Pancreas (tissue), 10 donors: Measurements from ENCODE around the gene UPP1. TPM values are rescaled to one million over a fixed set of nuclear protein-coding genes. Genes with fewer than 3 reads are reported as not detected.

ENCODE experiments used
- ATAC-seq, 4 donors: fragments of 200-7000 bp; cut with Tn5 transposase; one replicate each; pipeline versions ENCODE4 v1.8.0 to v1.9.1; 2020; ENCODE audit warnings: mild to moderate bottlenecking in 4 of 4, moderate library complexity in 4 of 4
- DNase-seq, 6 donors: peaks; one replicate each; pipeline ENCODE4 v3.0.0-alpha.2; 2020
- FAIRE-seq: peaks from 2 replicates; lab custom pipeline; 2012; peaks lifted over from hg19 to GRCh38; lab: Jason Lieb, UNC
- H3K27ac ChIP-seq, 4 donors: fragments of 200-600 bp; sonication (generic); 1 replicate in 3 of 4; 2 replicates in 1 of 4; pipeline versions ENCODE4 v1.5.0 to v1.8.0; 2020
- H3K27me3 ChIP-seq, 4 donors: fragments of 200-600 bp; one replicate each; pipeline ENCODE4 v1.8.0; 2021
- H3K36me3 ChIP-seq, 3 donors: fragments of 200-600 bp; sonication (generic) in 1 of 3; one replicate each; pipeline versions ENCODE4 v1.5.0 to v1.8.0; 2020 to 2021
- H3K4me1 ChIP-seq, 3 donors: fragments of 200-600 bp; one replicate each; pipeline ENCODE4 v1.8.0; 2021
- H3K4me3 ChIP-seq, 4 donors: fragments of 200-600 bp; sonication (generic) in 2 of 4; one replicate each; pipeline versions ENCODE4 v1.5.0 to v1.8.0; 2020 to 2021
- H3K9me3 ChIP-seq, 4 donors: fragments of 200-600 bp; one replicate each; pipeline ENCODE4 v1.8.0; 2021
- CTCF ChIP-seq, 4 donors: fragments of 200-600 bp; sonication (generic) in 3 of 4; IDR thresholded peaks; one replicate each; pipeline versions ENCODE4 v1.5.0 to v1.8.0; 2021; ENCODE audit warnings: antibody characterized with exemption in 4 of 4
- WGBS, 2 donors: extraction: QIAGEN DNeasy Blood & Tissue Kit; methylation state at CpG; one replicate each; pipeline ENCODE4 v1.1.7; 2013; 5-methylcytosine and 5-hydroxymethylcytosine counted together
- intact Hi-C, 3 donors: fragments of 100-400 bp; cut with DNase I; formaldehyde crosslinking; loops; one replicate each; pipeline versions ENCODE4 v1.11.1 to v1.14.2; 2022
- polyA plus RNA-seq, 2 donors: library from polyadenylated mRNA; stranded (reverse); fragments of 200-250 nt; gene quantifications; one replicate each; pipeline ENCODE4 v1.2.3, GENCODE V29; 2013
- total RNA-seq, 6 donors: library from RNA; stranded (reverse); fragmentation: NEBNext Ultra II Directional in 4 of 6; extraction: Animal tissue kit (Norgen Biotek cat#: 25700) in 4 of 6; gene quantifications; one replicate each; pipeline versions ENCODE4 v1.2.1 to v1.2.4, GENCODE V29; 2021 to 2023
- donor health status: healthy with polysubstance abuse.
- donor health status: DM: no; HTN: no; CAD: no; lungs with moderate emphysema.
- donor health status: DM: no; HTN: no; CAD: no.
- donor health status: control.
- donor health status: control.
- donor health status: Bipolar disorder and iron deficiency.
- donor health status: DM: yes; HTN: yes; CAD: no.
- donor health status: DM: no; HTN: no; CAD: no.
- donor health status: DM: no; HTN: no; CAD: no.
- donor health status: DM: yes; HTN: yes; CAD: no.

The UPP1 gene
- total and polyA plus RNA-seq, 8 donors = 2.6 to 36.3 (median 9.0) TPM

GRCh38 chr7:48110868-48111267, 21.8 kb downstream of the UPP1 start:
- ATAC-seq (peak in 1 of 4 donors; percentile 4), DNase-seq (no peak), FAIRE-seq (no peak)
- H3K9me3 ChIP-seq = no peaks in the 10 kb centered on the region
- WGBS, 2 donors = 67 to 69% methylated on average over 4 of the region's 4 CpGs
- no peak overlapping the region for H3K27ac ChIP-seq
- H3K27me3 ChIP-seq = no peaks in the 10 kb centered on the region
- peaks cover 0 to 4% (median 0%) of the 10 kb centered on the region in 3 donors for H3K4me1 ChIP-seq
- TF ChIP-seq CTCF (IDR thresholded peaks at IDR 0.05) = no peak
- intact Hi-C loops = no loop called here
- H3K36me3 ChIP-seq = peaks cover 0 to 7% (median 0%) of the 10 kb centered on the region in 3 donors
- H3K4me3 ChIP-seq = no peak overlapping the region

- no peak for FAIRE-seq
- no peak for TF ChIP-seq CTCF (IDR thresholded peaks at IDR 0.05)
- peaks cover 0 to 7% (median 0%) of the 10 kb centered on the region in 3 donors for H3K36me3 ChIP-seq
- no peaks in the 10 kb centered on the region for H3K9me3 ChIP-seq
- no peaks in the 10 kb centered on the region for H3K27me3 ChIP-seq
- intact Hi-C loops = no loop called here
- H3K4me1 ChIP-seq = peaks cover 0 to 4% (median 0%) of the 10 kb centered on the region in 3 donors
- H3K4me3 ChIP-seq = no peak overlapping the region
- WGBS, 2 donors = 34 to 37% methylated on average over 8 of the region's 8 CpGs
- ATAC-seq = peak in 3 of 4 donors; percentile 23 to 49 (median 47)
- DNase-seq = no peak
- H3K27ac ChIP-seq = no peak overlapping the region
These were observed 22.5 kb downstream of the UPP1 start for GRCh38 chr7:48111596-48111995.

GRCh38 chr7:48112401-48113165, 23.5 kb downstream of the UPP1 start:
- ATAC-seq = no peak
- FAIRE-seq = no peak
- H3K27me3 ChIP-seq = no peaks in the 10 kb centered on the region
- peaks cover 0 to under 1% (median 0%) of the 10 kb centered on the region in 3 donors for H3K36me3 ChIP-seq
- peaks cover 0 to 4% (median 0%) of the 10 kb centered on the region in 3 donors for H3K4me1 ChIP-seq
- no peak for TF ChIP-seq CTCF (IDR thresholded peaks at IDR 0.05)
- intact Hi-C loops = no loop called here
- H3K27ac ChIP-seq = no peak overlapping the region
- no peaks in the 10 kb centered on the region for H3K9me3 ChIP-seq
- no peak overlapping the region for H3K4me3 ChIP-seq
- DNase-seq = no peak
- WGBS, 2 donors = 81 to 91% methylated on average over 7 of the region's 7 CpGs

GRCh38 chr7:48113275-48113674, 24.2 kb downstream of the UPP1 start:
- Histone ChIP-seq H3K4me3 (no peak overlapping the region), H3K27ac (no peak overlapping the region), H3K27me3 (no peaks in the 10 kb centered on the region), H3K4me1 (peaks cover 0 to 4% (median 0%) of the 10 kb centered on the region in 3 donors), H3K36me3 (no peaks in the 10 kb centered on the region), H3K9me3 (no peaks in the 10 kb centered on the region)
- FAIRE-seq (no peak), DNase-seq (no peak), ATAC-seq (no peak)
- intact Hi-C loops = no loop called here
- 89 to 95% methylated on average over 6 of the region's 6 CpGs for WGBS, 2 donors
- no peak for TF ChIP-seq CTCF (IDR thresholded peaks at IDR 0.05)

- H3K27me3 ChIP-seq = no peaks in the 10 kb centered on the region
- WGBS, 2 donors = 76 to 80% methylated on average over 9 of the region's 9 CpGs
- H3K36me3 ChIP-seq = no peaks in the 10 kb centered on the region
- TF ChIP-seq CTCF (IDR thresholded peaks at IDR 0.05) = no peak
- FAIRE-seq (no peak), ATAC-seq (no peak), DNase-seq (no peak)
- no peak overlapping the region for H3K4me3 ChIP-seq
- intact Hi-C loops = no loop called here
- no peaks in the 10 kb centered on the region for H3K9me3 ChIP-seq
- peaks cover 0 to 4% (median 0%) of the 10 kb centered on the region in 3 donors for H3K4me1 ChIP-seq
- no peak overlapping the region for H3K27ac ChIP-seq
These were observed 25.1 kb downstream of the UPP1 start for GRCh38 chr7:48114115-48114514.
